ENCODE measurements around the gene LIPE. TPM values are rescaled to one million over a fixed set of nuclear protein-coding genes. Genes with fewer than 3 reads are reported as not detected.
"Not testable (repeated sequence)": the region's sequence is repeated elsewhere in the genome, so short reads cannot be mapped to it uniquely, and the experiment has no call there.

Gene LIPE
- polyA plus RNA-seq, 1 donor from 2014 or later, result 19.1 TPM

DNA sequence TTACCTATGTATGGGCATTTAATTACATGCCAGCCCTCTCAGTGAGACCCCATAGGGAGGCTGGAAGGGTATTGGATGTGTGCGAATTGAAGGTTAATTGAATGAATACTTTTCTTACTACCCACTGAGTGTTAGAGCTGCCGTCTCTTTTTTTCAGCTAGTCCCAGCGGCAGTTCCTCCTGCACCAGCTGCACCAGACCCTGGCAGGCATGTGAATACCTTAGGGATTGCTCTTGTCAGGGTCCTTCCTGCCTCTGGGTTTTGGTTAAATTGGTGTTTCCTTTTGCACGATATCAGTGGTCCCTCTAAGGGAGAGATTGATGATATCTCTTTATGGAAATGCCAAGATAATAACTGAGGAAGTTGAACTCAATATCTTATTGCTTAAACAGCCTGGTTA lies 25.4 kb upstream of the LIPE start:
- no peak overlapping the region for H3K9ac ChIP-seq (ENCODE audit: low read length)
- no peaks in the 10 kb centered on the region for H3K9me3 ChIP-seq (ENCODE audit: low read length)
- H4K20me1 ChIP-seq (ENCODE audit: insufficient read depth), result no peaks in the 10 kb centered on the region
- H3F3A ChIP-seq (ENCODE audit: insufficient read depth, low read length, poor library complexity, severe bottlenecking), result no peaks in the 10 kb centered on the region
- no peaks in the 10 kb centered on the region for H3K36me3 ChIP-seq (ENCODE audit: insufficient read depth, low read length)
- TF ChIP-seq EZH2 (IDR thresholded peaks at IDR 0.05; ENCODE audit: borderline replicate concordance, insufficient read depth, low read length, poor library complexity, severe bottlenecking) (no peak), RAD21 (conservative IDR thresholded peaks at IDR 0.05) (no peak), POLR2AphosphoS5 (IDR thresholded peaks at IDR 0.05) (no peak), MXI1 (conservative IDR thresholded peaks at IDR 0.05; ENCODE audit: poor library complexity, severe bottlenecking) (no peak), SMC3 (conservative IDR thresholded peaks at IDR 0.05; ENCODE audit: poor library complexity) (no peak), TAF1 (IDR thresholded peaks at IDR 0.05; ENCODE audit: low read depth) (no peak)
- TF ChIP-seq, protein P1, sequence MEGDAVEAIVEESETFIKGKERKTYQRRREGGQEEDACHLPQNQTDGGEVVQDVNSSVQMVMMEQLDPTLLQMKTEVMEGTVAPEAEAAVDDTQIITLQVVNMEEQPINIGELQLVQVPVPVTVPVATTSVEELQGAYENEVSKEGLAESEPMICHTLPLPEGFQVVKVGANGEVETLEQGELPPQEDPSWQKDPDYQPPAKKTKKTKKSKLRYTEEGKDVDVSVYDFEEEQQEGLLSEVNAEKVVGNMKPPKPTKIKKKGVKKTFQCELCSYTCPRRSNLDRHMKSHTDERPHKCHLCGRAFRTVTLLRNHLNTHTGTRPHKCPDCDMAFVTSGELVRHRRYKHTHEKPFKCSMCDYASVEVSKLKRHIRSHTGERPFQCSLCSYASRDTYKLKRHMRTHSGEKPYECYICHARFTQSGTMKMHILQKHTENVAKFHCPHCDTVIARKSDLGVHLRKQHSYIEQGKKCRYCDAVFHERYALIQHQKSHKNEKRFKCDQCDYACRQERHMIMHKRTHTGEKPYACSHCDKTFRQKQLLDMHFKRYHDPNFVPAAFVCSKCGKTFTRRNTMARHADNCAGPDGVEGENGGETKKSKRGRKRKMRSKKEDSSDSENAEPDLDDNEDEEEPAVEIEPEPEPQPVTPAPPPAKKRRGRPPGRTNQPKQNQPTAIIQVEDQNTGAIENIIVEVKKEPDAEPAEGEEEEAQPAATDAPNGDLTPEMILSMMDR (IDR thresholded peaks at IDR 0.05; ENCODE audit: poor library complexity, severe bottlenecking), result no peak
- TF ChIP-seq, protein P2, sequence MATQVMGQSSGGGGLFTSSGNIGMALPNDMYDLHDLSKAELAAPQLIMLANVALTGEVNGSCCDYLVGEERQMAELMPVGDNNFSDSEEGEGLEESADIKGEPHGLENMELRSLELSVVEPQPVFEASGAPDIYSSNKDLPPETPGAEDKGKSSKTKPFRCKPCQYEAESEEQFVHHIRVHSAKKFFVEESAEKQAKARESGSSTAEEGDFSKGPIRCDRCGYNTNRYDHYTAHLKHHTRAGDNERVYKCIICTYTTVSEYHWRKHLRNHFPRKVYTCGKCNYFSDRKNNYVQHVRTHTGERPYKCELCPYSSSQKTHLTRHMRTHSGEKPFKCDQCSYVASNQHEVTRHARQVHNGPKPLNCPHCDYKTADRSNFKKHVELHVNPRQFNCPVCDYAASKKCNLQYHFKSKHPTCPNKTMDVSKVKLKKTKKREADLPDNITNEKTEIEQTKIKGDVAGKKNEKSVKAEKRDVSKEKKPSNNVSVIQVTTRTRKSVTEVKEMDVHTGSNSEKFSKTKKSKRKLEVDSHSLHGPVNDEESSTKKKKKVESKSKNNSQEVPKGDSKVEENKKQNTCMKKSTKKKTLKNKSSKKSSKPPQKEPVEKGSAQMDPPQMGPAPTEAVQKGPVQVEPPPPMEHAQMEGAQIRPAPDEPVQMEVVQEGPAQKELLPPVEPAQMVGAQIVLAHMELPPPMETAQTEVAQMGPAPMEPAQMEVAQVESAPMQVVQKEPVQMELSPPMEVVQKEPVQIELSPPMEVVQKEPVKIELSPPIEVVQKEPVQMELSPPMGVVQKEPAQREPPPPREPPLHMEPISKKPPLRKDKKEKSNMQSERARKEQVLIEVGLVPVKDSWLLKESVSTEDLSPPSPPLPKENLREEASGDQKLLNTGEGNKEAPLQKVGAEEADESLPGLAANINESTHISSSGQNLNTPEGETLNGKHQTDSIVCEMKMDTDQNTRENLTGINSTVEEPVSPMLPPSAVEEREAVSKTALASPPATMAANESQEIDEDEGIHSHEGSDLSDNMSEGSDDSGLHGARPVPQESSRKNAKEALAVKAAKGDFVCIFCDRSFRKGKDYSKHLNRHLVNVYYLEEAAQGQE (IDR thresholded peaks at IDR 0.05; ENCODE audit: borderline replicate concordance), result no peak
- no peak overlapping the region for H3K27ac ChIP-seq (ENCODE audit: low read length)
- H3K4me2 ChIP-seq (ENCODE audit: low read length), result no peak overlapping the region
- no peak overlapping the region for H2AFZ ChIP-seq (ENCODE audit: low read depth, low read length)
- H3K79me2 ChIP-seq (replicated peaks; ENCODE audit: insufficient read depth, low read length), result no peaks in the 10 kb centered on the region
- H3K27me3 ChIP-seq (ENCODE audit: insufficient read depth, low read depth, low read length), result no peaks in the 10 kb centered on the region
- no peaks in the 10 kb centered on the region for H3K9me2 ChIP-seq (ENCODE audit: insufficient read depth, low read length)
- no peak overlapping the region for H3K4me3 ChIP-seq (ENCODE audit: low read length)

DNA sequence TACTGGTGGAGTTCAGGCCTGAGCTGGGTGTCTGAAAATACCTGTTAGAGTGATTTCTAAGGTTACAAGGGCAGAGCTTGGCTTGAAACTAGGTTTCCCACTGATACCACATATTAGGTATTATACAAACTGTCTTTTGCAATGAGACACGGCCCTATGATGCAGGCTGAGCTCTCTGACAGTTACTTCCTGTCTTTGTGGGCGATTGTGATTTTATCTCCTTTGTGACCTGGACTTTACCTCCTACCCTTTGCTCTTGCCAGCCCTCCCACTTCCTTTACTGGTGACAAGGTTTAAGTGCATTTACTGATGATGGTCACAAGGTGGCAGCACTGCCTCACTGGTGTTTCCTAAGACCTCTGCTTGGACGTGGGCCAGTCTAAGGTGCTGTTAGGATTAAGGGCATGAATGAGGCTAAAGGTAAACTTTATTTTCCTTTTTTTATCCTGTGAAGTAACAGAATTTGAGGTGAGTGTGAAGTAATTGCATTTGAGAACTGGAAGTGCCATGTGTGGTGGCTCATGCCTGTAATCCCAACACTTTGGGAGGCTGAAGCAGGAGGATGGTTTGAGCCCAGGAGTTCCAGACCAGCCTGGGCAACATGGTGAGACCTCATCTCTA lies 23.2 kb upstream of the LIPE start:
- no peaks in the 10 kb centered on the region for H4K20me1 ChIP-seq (ENCODE audit: insufficient read depth)
- H3K27ac ChIP-seq (ENCODE audit: low read length), result no peak overlapping the region
- H3K9ac ChIP-seq (ENCODE audit: low read length), result no peak overlapping the region
- no peak overlapping the region for H2AFZ ChIP-seq (ENCODE audit: low read depth, low read length)
- no peaks in the 10 kb centered on the region for H3K79me2 ChIP-seq (replicated peaks; ENCODE audit: insufficient read depth, low read length)
- H3K9me3 ChIP-seq (ENCODE audit: low read length), result no peaks in the 10 kb centered on the region
- no peaks in the 10 kb centered on the region for H3K36me3 ChIP-seq (ENCODE audit: insufficient read depth, low read length)
- TF ChIP-seq EP300 (conservative IDR thresholded peaks at IDR 0.05; ENCODE audit: poor library complexity, severe bottlenecking) (no peak), MXI1 (conservative IDR thresholded peaks at IDR 0.05; ENCODE audit: poor library complexity, severe bottlenecking) (no peak), RAD21 (conservative IDR thresholded peaks at IDR 0.05) (peak; percentile 91), SMC3 (conservative IDR thresholded peaks at IDR 0.05; ENCODE audit: poor library complexity) (peak; percentile 87)
- TF ChIP-seq, protein P1 (IDR thresholded peaks at IDR 0.05; ENCODE audit: poor library complexity, severe bottlenecking), result peak; percentile 93
- no peaks in the 10 kb centered on the region for H3K9me2 ChIP-seq (ENCODE audit: insufficient read depth, low read length)
- no peaks in the 10 kb centered on the region for H3F3A ChIP-seq (ENCODE audit: insufficient read depth, low read length, poor library complexity, severe bottlenecking)
- H3K4me3 ChIP-seq (ENCODE audit: low read length), result no peak overlapping the region
- no peak overlapping the region for H3K4me2 ChIP-seq (ENCODE audit: low read length)
- no peaks in the 10 kb centered on the region for H3K27me3 ChIP-seq (ENCODE audit: insufficient read depth, low read depth, low read length)

DNA sequence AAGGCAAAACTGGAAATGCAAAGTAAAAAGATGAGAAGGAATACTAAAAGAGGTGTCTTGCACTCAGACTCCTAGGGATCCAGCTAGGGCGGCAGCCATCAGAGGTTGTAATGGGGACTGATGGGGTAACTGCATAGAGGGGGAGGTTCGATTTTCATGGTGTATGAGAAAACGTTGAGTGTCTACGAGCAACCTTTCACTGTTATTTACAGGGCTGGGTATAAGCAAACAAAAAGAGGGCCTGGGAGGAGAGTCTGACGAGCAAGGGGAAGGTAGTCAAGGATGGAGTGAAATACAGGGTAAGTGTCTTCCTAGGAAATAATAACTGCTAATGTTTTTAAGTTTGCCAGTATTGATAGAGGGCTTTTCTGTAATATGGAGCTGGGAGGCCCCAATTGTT lies 21.1 kb upstream of the LIPE start:
- H3K9ac ChIP-seq (ENCODE audit: low read length); H3K9me2 ChIP-seq (ENCODE audit: insufficient read depth, low read length); H3K27ac ChIP-seq (ENCODE audit: low read length); H3K4me2 ChIP-seq (ENCODE audit: low read length); H3K4me3 ChIP-seq (ENCODE audit: low read length); H3F3A ChIP-seq (ENCODE audit: insufficient read depth, low read length, poor library complexity, severe bottlenecking); H3K27me3 ChIP-seq (ENCODE audit: insufficient read depth, low read depth, low read length); H4K20me1 ChIP-seq (ENCODE audit: insufficient read depth); H3K79me2 ChIP-seq (replicated peaks; ENCODE audit: insufficient read depth, low read length); H3K36me3 ChIP-seq (ENCODE audit: insufficient read depth, low read length); H3K9me3 ChIP-seq (ENCODE audit: low read length); H2AFZ ChIP-seq (ENCODE audit: low read depth, low read length): not testable (repeated sequence)

Measured in neural cell (in vitro differentiated cells).